Amniotic stem cell (primary cell): Measurements from ENCODE around the gene VPS13D.
"Not testable (repeated sequence)": the region's sequence is repeated elsewhere in the genome, so short reads cannot be mapped to it uniquely, and the experiment has no call there.

Experiments used
- DNase-seq: peaks from one replicate; lab custom pipeline; 2025; lab: John Stamatoyannopoulos, UW

The VPS13D gene

DNA sequence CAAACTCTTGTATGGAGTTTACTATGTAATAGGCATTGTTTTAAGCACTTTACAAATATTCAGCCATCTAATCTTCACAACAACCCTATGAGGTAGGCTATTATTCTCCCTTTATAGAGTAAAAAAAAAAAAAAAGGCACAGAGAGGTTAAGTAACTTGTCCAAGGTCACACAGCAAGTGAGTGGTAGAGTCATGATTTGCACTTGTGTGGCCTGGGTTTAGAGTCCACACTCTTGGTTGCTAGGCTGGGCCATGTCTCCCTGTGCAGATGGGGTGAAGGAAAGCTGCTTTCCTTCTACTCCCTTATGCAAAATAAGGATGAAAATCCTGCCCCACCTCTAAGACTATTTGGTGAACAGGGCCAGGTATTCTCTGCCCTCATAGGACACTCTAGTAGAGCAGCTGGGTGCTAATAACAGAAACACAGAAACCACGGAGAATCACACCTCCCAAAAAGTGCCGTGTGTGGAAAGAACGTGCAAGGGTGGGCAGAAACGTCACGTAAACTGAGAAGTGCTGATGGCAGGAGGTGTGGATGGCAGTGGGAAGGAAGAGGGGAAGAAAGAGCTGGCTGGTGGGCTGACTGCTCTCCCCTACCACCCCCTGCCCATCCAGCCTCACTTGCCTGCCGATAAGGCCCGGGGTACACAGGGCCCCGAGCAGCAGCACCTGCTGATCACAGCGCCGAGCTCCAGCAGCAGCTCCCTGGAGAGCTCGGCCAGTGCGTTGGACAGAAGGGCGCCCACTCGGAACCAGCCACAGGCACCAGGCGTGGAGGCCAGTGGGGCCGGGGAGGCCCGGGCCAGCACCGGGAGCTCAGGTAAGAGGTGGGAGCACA lies 28.3 kb upstream of the VPS13D start:
- no peak for DNase-seq

DNA sequence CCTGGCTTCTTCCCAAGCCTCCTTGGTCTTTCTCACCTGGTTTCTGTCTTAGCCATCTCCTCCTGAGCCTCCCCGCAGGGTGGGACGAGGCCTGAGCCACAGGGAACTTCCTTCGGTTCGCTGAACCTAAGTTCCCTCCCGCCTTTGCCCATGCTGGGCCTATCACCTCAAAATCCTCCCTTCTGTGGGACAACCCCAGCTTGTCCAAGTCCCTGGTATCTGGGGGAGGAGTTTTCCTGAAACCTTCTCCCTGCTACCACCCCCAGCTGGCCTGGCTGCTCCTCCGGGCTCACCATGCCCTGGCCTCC lies 27.7 kb upstream of the VPS13D start:
- DNase-seq, result no peak

DNA sequence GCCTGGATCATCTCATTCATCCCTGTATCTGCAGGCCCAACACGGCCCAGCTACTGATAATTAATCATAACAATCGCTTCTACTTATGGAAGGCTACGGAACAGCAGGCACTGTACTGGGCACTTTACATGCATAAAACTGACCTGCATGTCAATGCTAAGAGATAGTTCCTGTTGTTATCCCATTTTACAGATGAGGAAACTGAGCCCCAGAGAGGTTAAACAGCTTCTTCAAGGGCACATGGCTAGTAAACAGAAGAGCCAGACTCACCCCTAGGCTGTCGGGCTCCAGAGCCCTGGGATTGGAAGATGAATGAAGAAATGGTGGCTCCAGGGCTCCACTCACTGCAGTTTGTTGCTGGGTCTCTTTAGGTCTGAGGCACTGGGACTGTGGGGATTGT lies 27.3 kb upstream of the VPS13D start:
- no peak for DNase-seq

DNA sequence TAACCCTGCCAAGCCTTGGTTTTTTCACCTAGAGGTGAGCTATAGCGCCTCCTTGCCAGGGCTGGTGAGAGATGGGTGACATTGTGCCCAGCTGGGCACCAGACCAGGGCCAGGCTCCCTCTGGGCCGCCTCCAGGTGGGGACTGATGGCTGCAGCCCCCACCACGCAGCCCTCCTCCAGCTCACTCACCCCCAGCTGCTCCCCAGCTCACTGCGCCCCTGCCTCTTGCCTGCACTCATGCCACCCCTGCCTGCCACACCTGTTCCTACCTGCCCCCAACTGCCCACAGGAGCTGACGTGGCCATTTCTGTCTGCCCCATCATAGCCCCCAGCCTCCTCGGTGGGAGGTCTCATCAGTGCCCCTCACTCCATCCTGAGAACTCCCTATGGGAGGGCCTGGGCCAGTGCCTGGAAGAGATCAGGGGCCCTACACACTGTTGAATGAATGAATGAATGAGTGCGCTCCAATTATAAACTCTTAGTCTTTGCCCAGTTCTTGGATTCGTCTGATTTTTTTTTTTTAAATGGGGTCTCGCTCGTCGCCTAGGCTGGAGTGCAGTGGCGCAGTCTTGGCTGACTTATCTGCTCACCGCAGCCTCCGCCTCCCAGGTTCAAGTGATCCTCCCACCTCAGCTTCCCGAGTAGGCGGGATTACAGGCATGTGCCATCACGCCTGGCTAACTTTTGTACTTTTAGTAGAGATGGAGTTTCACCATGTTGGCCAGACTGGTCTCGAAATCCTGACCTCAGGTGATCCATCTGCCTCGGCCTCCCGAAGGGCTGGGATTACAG lies 26.4 kb upstream of the VPS13D start:
- DNase-seq, result no peak

DNA sequence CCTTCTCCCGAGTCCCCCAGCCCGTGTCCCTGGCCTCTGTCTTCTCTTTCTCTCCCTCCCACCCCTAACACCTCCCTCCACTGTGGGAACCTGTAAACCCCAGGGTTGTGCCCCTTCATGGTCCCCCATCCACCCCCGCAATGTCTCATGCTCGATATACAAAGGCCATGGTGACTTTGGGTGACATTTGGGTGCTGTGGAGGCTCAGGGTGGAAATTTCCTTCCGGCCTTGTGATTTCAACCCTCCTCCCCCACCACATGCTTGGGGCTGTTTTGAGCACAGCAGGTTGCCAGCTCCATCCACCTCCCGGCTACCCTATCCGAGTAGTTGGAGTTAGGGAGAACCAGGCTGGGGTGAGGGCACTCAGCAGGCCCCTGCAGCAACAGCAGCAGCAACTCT lies 25.7 kb upstream of the VPS13D start:
- no peak for DNase-seq

DNA sequence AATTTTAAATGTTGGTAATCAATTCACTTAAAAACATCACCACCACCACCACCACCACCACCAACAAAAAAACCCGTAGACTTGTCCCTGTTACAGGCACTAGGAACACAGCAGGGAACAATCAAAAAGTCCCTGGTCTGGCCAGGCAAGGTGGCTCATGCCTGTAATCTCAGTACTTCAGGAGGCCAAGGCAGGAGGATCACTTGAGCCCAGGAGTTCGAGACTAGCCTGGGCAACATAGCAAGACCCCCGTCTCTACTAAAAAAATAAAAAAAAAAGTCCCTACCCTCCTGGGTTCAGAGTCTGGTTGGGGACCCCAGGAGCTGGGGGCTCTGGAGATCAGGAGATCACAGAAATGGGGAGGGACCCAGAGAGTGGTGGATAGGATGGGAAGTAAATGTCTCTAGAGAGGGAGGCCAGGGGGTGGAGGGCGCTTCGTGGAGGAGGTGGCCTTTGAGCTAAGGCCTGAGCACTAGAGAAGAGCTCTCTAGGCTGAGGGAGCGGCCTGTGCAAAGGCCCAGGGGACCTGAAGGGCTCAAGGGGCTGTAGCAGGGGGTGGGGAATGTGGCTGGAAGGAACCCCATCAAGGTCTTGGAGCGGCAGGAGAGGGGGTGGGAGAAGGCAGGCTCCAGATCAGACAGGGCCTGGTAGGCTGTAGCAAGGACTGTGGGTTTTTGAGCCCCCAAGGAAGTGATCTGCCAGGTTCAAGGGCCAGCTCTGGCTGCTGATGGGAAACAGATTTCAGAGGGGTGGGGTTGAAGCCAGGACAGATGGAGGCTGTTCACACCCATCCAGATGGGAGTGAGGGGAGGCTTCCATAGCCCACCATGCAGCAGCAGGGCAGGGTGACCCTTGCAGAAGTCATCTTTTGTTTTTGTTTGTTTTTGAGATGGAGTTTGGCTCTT lies 24.8 kb upstream of the VPS13D start:
- no peak for DNase-seq

DNA sequence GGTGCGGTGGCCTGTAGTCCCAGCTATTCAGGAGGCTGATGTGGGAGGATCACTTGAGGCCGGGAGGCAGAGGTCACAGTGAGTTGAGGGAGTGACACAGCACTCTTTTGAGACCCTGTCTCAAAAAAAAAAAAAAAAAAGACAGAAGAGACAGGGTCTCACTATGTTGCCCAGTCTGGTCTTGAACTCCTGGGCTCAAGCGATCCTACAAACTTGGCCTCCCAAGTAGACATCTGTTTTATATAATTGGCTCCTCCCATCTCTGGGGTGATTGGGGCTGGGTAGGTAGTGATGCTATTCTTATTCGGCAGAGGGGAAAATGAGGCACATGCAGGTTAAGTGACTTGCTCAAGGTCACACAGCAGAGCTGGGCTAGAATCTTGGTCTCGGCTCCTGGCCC lies 23.6 kb upstream of the VPS13D start:
- DNase-seq, result no peak

DNA sequence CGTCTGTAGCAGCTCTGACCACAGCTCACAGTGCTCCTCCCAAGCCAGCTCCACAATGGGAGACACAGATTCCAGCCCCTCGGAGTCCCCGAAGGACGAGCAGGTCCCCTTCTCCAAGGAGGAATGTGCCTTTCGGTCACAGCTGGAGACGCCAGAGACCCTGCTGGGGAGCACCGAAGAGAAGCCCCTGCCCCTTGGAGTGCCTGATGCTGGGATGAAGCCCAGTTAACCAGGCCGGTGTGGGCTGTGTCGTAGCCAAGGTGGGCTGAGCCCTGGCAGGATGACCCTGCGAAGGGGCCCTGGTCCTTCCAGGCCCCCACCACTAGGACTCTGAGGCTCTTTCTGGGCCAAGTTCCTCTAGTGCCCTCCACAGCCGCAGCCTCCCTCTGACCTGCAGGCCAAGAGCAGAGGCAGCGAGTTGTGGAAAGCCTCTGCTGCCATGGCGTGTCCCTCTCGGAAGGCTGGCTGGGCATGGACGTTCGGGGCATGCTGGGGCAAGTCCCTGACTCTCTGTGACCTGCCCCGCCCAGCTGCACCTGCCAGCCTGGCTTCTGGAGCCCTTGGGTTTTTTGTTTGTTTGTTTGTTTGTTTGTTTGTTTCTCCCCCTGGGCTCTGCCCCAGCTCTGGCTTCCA lies 22.9 kb upstream of the VPS13D start:
- no peak for DNase-seq

DNA sequence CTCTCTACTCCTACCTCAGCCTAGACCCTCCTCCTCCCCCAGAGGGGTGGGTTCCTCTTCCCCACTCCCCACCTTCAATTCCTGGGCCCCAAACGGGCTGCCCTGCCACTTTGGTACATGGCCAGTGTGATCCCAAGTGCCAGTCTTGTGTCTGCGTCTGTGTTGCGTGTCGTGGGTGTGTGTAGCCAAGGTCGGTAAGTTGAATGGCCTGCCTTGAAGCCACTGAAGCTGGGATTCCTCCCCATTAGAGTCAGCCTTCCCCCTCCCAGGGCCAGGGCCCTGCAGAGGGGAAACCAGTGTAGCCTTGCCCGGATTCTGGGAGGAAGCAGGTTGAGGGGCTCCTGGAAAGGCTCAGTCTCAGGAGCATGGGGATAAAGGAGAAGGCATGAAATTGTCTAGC lies 21.6 kb upstream of the VPS13D start:
- no peak for DNase-seq

DNA sequence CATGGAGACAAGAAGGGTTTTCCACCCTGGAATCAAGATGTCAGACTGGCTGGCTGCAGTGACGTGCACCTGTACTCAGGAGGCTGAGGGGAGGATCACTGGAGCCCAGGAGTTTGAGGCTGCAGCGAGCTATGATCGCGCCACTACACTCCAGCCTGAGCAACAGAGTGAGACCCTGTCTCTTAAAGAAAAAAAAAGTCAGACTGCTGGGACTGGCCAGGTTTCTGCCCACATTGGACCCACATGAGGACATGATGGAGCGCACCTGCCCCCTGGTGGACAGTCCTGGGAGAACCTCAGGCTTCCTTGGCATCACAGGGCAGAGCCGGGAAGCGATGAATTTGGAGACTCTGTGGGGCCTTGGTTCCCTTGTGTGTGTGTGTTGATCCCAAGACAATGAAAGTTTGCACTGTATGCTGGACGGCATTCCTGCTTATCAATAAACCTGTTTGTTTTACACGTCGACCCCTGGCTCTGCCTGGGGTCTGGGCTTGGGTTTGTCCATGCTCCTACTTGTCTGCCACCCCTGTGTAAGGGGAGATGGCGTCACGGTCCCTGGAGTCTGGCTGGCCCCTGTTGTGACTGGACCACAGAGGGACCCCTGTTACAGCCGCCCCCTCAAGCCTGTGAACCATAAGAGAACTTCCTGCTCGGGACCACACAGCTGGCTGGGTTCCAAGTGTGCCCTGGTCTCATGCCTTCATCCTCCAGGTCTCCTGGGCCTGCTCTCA lies 20.9 kb upstream of the VPS13D start:
- DNase-seq, result peak; percentile 26

DNA sequence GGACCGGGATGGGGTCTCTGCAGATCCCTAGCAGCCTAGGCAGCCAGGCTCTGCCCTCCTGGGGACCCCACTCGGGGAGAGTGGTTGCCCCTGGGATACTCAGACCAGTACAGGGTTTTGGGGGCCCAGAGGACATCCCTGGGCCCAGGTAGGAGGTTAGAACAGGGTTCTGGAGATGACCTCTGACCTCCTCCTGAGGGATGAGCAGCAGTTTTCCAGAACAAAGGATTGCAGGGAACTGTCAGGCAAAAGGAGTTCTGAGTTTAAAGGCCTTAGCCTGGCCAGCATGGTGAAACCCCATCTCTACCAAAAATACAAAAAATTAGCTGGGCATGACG lies 20.4 kb upstream of the VPS13D start:
- DNase-seq, result no peak

DNA sequence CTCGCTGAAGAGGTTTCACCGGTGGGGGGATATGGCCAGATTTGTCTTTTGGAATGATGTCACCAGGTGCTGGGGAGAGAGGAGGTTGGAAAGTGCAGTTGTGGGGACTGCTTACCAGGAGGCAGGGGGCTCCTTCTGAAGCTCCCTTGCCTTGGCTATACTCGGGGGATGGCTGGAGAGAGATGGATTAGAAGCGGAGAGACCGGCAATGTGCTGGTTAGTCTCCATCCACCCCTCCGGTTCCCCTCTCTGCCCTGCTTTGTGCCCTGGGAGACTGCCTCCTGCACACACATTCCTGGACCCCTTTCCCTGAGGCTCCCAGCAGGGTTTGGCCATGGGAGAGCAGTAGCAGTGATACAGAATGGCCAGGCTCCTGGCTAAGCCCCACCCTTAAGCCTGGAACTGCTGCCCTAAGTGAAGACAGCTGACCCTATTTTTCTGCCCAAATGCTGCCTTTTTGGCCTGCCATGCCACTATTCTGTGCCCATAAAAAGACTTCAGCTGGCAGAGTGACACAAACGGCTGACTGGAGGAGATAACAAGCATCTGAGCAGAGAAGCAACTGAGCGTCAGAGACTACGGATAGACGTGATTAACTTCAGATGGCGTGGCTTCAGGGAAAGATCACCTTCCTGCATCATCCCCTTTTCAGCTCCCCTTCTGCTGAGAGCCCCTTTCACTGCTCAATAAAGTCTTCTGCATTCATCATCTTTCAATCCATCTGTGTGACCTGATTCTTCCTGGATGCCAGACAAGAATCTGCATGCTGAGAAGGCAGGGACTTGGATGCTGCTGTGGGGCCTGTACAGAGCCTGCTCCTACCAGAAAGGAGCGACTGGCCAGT lies 14.5 kb upstream of the VPS13D start:
- no peak for DNase-seq

DNA sequence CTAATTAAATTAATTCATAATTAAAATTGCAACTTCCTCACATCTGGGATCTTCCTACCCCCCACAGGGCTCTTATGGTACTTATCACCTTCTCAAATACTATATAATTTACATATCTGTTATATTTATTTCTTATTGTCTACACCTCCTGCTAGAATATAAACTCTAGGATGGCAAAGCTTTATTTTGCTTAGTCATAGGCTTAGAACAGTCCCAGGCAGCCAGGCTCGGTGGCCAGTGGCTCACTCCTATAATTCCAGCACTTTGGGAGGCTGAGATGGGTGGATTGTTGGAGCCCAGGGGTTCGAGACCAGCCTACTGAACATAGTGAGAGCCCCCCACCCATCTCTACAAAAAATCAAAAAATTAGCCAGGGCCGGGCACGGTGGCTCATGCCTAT lies 10.0 kb upstream of the VPS13D start:
- DNase-seq, result no peak

DNA sequence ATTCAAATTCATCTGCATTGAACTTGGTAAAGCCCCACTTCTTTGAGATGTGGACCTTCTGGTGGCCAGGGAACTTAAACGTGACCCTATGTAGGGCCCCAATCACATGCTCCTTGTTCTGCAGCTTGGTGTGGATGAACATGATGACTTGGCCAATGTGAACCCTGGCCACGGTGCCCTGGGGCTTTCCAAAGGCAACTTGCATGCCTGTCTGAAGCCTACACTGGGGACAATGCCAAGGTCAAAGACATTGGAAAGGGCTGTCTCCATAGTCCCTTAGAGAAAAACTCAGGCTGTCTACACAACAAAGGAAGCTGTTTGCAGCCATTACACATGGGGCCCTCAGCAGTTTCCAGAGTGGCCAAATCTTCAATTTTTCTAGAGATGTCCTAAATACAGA lies 8.9 kb upstream of the VPS13D start:
- no peak for DNase-seq

DNA sequence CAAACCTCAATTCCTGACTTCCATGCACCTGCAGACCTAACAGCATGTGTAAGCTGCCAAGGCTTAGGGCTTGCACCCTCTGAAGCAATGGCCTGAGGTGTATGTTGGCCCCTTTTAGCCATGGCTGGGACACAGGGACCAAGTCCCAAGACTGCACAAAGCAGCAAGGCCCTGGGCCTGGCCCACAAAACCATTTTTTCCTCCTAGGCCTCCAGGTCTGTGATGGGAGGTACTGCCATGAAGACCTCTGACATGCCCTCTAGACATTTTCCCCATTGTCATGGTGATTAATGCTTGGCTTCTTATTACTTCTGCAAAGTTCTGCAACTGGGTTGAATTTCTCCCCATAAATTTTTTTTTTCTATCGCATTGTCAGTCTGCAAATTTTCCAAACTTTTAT lies 7.1 kb upstream of the VPS13D start:
- DNase-seq, result not testable (repeated sequence)

DNA sequence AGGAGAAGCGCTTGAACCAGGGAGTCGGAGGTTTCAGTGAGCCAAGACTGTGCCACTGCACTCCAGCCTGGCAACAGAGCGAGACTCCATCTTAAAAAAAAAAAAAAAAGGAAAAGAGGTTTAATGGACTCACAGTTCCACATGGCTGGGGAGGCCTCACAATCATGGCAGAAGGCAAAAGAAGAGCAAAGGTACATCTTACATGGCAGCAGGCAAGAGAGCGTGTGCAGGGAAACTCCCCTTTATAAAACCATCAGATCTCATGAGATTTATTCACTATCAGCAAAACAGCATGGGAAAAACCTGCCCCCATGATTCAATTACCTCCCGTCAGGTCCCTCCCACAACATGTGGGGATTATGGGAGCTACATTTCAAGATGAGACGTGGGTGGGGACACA lies 5.7 kb upstream of the VPS13D start:
- DNase-seq, result not testable (repeated sequence)

DNA sequence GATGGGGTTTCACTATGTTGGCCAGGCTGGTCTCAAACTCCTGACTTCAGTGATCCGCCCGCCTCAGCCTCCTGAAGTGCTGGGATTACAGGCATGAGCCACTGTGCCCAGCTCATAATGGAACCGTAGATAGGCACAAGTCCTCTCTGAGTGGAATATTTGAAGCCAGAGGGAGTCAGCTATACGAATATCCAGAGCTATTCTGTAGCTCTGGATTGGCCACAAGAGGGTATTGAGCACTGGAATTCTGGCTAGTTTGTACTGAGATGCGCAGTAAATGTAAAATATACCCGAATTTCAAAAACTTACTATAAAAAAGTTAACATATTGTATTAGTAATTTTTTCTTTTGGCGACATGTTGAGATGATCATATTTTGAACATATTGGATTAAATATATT lies 851 bp upstream of the VPS13D start:
- no peak for DNase-seq

DNA sequence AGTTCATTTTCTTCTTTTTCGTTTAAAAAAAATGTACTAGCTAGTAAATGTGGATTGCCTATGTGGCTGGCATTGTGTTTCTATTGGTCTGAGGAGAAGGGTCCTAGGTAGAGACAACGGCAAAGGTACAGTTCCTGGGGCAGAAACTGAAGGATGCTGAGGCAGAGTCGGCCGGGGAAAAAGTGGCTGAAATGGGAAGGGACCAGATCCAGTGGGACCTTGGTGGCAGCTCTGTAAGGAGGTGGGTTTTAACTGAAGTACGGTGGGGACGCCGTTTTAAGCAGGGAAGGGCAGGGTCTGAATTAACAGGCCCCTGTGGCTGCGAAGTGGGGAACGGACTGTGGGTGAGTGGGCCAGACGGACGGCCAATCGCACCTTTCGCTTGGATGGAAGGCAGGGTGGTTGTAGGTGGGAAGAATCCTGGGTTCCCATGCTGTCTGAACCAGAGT lies 420 bp upstream of the VPS13D start:
- no peak for DNase-seq

DNA sequence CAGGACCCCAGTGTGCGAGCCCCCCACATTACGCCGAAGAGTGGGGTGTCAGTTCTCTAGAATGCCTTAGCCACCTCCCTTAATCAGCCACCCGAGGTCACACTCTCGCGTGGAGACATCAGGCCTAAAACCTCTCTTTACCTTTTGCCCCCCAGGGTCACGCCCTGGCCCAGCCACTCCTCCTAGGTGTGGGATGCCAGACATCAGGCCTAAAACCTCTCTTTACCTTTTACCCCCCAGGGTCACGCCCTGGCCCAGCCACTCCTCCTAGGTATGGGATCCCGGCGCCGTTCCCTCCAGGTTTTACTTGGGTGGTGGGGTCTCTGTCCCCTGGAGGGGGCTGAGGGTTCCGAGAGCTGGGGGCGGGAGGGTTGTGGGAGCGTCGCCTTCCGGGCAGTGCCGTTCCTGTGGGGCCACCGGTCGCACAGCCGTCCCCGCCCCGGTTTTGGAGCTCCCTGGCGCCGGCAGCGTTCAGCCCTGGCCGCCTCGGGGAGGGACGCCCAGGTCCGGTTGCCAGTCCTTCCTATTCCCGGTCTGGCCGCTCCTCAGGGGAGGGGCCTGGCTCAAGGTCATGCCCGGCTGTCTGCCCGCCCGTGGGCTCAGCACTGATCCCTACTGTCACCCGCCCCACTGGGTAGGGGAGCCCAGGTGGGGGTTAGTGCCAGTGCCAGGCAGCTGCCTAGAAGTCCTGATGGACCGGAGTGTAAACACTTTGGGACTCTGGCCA lies 882 bp downstream of the VPS13D start:
- no peak for DNase-seq

DNA sequence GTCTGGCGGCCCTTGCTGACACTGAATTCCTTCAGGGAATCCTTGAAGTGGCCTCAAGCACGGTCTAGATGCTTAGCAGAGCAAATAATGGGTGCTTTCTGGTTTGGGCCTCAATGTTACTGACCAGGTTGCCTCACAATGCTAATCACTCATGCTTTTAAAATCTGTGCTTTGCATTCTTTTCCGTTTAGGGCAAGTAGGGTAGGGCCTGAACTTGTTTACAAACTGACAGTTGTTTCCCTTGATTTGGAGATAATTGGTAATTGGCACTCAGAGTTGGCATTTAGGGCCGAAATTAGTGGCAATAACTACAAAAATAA lies 1.4 kb downstream of the VPS13D start:
- DNase-seq, result no peak
